HG03175 (cell line): ENCODE results near the gene DCTD.

Experiments
- ATAC-seq: cut with Tn5 transposase; IDR thresholded peaks from one replicate; pipeline ENCODE4 v1.9.1; 2021; ENCODE audit warnings: mild to moderate bottlenecking, moderate library complexity; ENCODE audit not compliant: unreplicated experiment

DCTD gene

DNA sequence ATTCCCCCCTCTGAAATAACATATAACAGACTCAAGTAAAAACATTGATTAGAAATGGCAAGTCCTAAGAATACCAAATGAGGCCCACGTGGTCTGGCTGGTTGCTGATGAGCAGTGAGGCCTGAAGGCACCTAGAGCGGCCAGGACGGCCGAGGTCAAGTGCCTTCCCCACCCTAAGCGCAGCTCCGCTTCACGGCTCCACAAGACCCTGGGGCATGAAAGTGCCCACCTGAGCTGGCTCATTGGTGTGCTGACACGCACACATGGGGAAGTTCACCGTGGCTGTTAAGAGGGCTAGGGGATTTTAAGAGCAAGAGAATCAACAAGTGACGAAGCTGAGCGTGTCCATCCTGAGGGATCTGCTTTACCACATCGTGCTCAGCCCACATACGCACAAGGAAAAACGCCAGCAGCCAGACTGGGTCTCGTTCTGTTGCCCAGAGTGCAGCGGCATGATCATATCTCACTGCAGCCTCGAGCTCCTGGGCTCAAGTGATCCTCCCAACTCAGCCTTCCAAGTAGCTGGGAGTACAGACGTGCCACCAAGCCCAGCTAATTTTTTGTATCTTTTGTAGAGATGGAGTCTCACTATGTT is 22.4 kb downstream of the DCTD start:
- no peak for ATAC-seq

DNA sequence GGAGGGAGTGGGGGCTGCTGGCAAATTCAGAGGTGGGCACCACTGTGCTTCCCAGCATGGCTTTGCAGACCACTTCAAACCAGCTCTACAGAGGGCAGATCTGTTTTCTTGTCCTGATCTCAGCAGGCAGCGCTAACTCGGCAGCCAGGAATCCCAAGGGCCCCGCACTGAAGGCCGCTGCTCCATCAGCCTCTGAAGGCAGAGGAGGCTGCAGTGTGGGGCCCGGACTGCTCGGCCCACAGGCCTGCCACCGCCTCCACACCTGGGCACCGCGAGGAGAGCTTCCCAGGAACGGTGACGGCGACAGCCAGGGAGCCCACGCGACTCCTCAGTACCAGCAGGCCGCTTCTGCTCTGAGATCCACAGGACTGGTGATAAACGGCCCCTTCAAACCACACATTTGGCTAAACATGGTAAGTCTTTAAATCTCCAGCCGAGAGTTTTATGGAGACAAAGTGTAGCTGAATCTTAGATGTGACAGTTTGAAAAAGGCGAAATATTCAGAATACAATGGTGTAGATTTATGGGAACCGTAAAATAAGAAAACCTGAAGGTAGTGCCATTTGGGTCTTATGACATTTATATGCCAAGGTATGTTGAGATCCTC is 23.6 kb downstream of the DCTD start:
- no peak for ATAC-seq

DNA sequence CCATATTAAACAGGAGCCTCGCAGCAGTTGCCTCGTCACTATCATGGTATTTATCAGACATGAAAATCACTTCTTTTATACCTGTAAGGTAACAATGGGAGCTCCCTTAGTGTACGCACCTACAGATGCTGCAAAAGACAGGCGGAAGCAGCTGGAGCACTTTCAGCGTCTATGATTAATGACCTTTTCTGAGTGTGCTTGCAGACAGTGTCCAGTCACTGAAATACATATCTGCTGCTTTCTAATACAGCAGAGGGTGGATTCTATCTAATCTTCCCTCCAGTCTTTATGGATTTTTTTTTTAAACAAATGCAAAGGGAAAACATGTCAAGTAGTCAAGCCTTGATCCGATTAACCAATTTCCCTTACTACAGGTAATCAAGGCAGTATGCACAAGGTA is 24.1 kb downstream of the DCTD start:
- ATAC-seq: no peak

DNA sequence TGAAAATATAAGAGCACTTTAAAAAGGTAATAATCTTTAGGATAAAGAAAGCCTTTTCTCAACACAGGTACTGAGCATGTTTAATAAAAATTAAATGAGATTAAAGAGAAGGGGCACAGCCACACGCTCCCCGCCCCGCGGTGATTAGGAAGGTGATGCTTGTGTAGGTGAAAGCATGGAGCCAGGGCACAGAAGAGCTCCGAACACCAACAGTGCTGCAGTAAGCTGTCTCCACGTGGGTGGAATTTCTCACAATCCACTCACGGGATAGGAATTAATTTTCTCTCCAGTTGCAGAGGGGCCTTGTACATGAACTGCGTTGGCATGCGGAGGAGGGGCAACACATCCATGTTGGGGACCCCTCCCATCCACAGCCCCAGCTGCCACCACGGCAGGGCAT is 27.0 kb downstream of the DCTD start:
- ATAC-seq: no peak

DNA sequence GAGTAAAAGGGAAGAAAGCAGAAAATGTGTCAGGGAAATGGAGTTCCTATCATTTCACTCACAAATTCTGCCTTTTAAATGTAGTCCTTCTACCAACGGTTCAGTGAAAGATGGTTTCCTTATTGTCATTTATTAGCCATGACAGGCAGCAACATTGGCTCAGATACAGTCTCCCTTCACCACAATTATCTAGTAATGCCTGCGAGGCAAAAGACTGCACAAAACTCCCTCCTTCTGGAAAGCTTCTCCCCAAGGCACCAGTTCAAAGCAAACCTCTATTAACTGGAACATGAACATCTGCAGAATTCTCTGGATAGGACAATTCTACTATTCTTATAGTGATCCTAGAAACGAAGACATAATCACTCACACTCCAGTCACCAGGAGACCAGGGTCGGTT is 28.3 kb downstream of the DCTD start:
- ATAC-seq: no peak

DNA sequence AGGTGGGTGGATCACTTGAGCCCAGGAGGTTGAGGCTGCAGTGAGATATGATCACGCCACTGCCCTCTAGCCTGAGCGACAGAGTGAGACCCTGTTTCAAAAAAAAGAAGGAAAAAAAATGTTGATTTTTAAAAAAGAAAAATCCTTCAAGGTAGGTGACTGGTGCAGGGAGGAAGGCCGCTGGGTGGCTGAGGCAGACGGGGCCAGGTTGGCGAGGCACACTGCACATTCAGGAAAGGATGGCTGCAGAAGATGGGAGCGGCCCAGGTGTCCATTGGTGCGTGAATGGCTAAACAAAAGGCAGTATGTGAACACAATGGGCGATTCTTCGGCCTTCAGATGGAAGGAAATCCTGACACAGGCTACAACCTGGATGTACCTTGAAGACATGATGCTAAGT is 30.4 kb downstream of the DCTD start:
- ATAC-seq: no peak

DNA sequence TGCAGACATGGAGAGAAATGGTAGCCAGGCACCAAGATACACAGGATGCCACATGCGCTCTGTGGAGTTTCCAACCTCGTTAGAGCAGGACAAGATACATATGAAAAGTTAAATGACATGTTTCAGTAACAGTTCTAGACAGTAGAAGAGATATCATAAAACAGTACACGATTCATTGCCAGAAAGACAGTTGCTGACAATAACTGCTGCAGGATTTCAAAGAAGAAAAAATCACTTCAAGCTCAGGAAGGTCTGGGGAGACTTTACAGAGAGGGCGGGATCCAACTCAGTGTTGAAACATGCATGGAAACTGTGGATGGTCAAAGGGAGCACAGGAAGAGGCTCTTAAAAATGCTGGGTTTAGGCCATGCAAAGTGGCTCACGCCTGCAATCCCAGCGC is 31.0 kb downstream of the DCTD start:
- ATAC-seq: no peak

DNA sequence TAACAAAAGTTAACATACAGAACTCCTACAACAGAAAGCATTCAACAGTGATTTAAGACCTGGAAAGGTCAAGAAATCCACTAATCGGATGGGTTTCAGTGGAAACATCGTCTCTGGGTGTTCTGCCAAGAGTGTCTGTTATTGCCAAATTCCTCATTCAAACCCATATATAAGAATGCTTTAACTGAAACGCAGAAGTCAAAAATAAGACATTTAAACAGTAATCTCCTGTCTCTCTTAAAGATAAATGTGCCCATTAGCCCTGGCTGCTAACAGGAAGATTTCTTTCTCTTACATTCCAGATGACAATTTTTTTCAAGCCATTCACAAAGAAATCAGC is 31.5 kb downstream of the DCTD start:
- ATAC-seq: no peak

DNA sequence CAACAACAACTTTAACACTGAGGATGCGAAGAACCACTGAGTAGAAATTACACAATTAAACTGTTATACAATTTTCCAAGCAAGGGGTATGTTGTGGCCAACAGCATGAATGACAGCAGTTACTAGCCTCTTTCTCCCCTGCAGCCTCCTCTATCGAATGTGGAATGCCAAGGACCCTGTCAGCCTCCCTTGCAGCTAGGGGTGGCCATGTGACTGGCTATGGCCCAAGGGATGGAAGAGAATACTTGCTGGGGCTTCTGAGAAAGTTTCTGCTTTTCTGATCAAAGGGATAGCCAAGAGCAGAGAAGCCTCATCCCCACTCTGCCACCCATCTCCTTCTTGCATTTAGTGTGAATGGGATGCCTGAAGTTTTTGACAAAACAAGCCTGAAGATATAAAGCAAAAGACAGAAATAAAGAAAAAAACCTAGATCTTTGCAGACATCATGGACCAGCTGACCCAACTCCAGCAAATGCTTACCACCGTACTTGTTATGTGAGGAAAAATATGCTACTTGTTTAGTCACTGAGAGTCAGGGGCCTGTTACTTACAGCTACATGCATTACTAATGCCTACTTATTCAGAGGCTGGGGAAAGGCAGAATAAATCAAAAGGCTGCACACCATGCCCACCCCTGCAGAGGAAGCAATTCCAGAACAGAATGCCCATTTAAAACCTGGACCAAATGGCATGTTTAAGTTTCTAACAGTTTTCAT is 32.0 kb downstream of the DCTD start:
- ATAC-seq: no peak

DNA sequence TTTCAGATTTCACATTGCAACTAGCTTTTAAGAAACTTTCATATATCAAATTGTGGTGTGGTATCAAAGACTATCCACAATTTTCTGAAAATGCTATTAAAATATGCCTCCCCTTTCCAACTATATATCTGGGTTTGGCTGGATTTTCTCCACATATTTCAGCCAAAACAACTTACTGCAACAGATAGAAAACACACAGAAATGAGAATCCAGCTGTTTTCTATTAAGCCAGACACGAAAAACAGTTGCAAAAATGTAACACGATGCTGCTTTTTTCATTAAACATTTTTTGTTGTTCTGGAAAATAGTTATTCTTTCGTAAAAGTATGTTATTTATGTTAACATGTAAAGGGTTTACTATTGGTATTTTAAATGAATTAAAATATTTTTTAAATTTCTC is 33.1 kb downstream of the DCTD start:
- ATAC-seq: no peak

DNA sequence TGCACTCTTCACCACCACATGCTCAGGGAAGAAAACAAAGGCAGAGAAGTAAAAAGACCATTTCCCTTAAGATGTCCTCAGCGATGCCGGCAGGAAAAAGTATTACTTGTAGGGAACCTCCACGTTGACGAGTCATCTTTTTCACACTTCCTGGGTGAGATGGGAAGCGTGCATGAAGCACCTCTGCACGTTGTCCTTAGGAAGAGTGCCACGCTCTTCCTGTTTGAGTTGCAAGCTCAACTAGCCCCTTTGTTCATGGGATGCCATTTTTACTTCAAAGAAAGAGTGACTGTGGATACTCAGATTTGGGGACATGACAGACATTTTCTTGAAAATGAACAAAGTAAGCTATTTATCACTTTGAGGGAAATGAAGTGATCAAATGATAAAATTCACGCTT is 33.8 kb downstream of the DCTD start:
- ATAC-seq: no peak

DNA sequence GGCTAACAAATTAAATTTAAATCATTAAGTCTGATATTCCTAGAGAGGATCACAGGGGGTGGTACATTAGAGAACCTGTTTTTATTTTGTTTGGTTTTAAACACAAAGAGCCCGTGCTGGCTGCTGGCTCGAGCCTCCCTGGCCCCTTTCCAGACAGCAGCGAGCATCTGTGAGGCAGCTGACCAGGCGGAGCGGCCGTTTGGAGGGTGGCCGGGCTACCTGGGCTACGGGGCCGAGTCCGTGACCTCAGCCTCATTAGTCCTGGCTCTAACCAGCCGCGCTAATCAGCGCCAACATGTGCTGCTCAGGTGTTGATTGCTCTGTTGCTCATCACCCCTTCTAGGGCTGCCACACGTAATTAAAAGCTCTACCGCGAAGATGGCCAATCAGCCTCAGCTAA is 35.3 kb downstream of the DCTD start:
- no peak for ATAC-seq

DNA sequence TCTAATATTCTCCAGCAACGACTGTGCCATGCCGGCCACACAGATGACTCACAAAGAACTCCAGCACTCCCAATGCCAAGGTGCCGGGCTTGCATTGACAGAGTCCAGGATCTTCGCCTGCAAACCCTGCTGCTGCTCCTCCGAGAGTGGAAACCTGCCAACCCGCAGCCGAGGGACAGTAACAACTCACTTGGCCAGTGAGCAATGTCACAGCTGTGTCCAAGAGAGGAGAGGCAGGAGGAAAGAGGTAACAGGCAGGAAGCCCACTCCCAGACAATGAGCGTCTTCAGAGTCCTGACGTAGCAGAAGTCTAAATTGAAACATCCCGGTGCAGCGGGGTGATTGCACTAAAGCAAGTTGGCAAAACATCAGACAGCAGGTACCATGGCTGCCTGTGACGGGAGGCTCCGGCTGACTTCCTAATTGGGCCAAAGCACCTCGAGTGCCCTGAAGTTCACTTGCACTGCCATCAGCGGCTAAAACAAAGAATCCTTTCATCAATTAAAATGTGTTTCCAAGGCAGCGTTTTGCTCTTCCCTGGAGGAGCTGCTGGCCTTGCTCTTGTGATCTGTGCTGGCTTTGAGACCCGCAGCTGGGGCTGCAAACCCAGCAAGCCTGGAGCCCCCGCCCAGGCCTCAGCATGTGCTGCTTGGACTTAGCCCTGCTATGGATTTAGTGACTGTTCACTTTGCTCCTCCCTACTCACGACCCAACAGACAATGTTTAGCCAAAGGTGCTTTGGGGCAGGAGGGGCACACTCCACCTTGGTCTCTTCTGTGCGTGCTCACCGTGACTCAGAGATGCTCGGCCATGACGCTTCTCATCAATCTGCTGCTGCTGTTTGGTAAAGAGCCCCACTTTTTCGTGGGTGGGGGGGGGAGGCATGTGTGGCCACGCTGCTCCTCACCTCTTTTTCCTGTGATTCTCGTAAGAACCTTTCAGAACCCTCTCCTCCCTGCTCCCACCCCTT is 36.5 kb downstream of the DCTD start:
- no peak for ATAC-seq

DNA sequence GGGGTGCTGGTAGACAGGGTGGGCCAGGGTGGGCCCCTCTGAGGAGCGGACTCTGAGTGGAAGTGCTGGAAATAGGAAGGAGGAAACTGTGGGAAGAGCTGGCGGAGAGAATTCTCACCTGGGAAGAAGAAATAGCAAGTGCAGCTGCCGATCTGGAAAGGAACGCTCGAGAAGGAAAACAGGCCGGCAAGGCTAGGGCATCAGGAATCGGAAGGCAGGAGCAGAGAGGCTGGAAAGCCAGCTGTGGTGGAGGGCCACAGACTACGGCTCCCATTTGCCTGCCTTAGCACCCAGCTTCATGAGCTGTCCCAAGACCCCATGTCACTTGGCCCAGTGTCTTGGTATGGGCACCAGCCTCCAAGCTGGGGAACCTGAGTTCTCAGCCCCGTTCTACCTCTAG is 37.3 kb downstream of the DCTD start:
- ATAC-seq: no peak

DNA sequence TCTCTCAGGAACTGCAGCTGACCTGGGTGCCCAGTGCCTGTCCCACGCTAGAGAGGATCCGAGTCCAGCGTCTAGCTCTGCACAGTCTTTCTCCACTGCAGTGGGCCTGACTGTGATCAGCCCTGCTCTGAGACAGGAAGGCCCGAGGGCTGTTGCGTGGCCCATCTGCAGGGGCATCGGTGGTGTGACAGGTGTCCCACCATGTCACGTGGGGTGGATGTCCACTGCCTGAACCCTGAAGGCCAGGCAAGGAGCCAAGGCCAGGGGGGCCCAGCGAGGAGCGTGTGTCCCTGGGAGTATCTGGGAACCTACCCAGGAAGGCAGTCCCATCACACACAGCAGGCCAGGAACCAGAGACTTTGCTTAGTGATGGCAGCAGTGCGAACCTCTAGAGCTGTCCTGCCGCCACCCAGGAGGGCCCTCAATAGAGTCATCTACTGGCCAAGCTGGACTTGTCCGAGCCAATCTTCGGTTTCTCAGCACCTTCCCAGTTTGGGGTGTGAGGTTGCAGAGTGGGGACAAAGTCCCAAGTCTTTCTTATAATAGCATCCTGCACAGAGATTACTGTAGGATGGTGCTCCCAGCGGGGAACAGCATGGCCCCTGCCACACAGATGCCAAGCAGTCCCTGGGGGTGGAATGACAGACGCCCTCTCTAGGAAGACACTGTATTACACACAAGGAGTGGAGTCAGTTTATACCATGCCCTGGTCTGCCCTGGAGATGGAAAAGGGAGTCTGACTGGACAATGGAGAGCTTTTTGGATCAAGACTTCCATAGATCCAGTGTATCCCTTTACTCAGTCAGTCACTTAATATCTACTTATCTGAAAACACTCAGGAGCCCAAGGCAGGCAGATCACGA is 38.3 kb downstream of the DCTD start:
- ATAC-seq: no peak

DNA sequence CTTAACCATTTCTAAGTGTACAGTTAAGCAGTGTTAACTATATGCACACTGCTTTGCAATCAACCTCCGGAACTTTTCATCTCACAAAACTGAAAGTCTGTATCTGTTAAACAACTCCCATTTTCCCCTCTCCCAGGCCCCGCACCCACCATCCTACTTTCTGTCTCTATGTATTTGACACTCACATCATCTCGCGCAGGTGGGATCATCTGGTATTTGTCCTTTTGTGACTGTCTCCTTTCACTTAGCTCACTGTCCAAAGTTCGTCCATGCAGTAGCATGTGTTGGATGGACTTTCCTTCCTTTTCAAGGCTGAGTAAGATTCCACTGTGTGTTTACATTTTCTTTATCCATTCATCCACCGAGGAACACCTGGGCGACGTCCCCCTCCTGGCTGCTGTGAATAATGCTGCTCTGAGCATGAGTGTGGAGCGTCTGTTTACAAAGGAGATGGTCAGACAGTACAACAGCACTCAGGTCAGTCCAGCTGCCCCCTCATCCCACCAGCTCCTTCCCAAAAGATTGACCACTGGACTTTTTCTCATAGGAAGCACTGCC is 39.8 kb downstream of the DCTD start:
- no peak for ATAC-seq

DNA sequence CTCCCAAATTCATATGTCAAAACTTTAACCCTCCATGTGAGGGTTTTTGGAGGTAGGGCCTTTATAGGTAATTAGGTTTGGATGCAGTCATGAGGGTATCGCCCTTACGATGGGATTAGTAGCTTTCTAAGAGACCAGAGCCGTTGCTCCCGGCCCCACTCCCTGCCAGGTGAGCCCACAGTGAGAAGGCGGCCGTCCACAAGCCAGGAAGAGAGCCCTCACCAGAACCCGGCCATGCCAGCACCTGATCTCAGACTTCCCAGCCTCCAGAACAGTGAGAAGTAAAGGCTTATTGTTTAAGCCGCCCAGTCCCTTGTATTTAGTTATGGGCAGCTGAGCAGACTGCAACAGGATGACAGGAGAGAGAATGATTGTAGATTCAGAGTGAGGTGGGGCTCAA is 40.8 kb downstream of the DCTD start:
- no peak for ATAC-seq

DNA sequence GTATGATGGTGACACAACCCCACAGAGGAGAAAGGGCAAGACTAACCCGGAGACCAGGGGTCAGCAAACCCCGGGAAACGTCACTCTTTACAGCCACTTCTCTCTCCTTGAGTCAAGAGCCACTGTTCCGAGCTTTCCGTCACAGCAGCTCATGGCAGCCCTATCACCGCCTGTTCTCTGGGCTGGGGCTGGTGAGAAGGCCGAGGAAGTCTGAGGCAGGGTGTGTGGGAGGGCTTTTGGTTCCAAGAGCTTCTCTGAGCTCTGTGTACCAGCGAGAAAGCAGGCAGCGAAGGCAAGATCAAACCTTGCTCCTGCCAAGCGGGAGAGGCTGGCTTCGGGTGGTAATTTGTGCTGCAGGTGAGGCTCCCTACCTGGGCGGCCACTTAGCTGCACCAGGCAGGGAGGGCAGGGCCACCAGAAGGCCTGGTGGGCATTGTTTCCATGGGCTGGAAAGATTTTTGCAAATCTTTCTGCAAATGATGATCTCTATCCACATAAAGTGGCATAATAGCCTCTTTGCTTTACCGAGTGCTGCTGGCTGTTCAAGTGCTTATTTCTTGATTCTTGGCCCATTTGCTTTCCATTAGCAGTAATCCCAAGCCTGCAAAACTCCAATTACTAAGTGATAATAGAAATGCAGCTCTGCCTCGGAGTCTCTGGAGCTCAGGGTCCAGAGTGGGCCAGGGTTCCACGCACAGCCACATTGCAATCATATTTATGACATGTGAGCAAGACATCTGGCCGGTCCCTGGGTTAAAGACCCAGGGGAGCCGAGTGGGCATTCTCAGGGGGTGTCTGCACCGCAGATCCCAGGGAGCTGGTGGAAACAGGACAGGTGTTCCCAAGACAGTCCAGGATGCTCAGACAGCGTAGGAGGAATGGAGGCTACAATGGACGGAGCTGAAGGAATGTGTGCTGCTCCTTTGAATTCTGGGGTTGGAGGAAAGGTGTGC is 41.5 kb downstream of the DCTD start:
- ATAC-seq: no peak

DNA sequence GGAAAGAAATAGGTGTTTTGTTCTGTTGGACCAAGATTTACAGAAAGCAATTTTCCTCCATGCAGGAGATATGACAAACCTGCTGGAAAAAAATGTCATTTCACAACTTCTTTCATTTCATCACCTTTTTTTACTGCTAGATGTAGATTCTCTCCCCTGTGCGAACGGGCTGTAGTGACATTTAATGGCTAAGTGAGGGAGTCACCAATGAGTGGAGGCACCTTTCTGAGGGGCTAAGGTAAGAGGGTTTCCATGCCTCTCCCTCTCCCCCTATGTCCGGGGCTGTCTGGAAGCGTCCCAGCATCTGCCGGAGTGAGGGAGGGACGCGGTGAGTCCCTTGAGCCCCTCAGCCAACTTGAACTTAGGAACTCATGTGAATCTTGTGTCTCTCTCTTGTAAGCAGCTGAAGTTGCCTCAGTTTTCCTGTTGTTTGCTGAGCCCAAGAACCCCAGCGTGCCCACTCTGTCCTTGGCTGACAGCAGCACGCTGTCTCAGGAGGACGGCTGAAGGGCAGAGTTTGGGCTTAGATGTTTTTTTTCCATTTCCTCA is 42.3 kb downstream of the DCTD start:
- ATAC-seq: no peak
